Naive thymus-derived CD4-positive, alpha-beta T cell (primary cell): Measurements from ENCODE around the gene GDF2. TPM values are rescaled to one million over a fixed set of nuclear protein-coding genes. Genes with fewer than 3 reads are reported as not detected.

Experiments
- ATAC-seq: fragments of 150-1000 bp; cut with Tn5 transposase; 2 replicates; pipeline ENCODE4 v1.10.0; 2021; ENCODE audit warnings: mild to moderate bottlenecking, moderate library complexity
- CTCF ChIA-PET: fragments of 350-600 bp; sonication (Branson Sonifier 250); formaldehyde crosslinking; loops from one replicate; lab custom pipeline; 2021; ENCODE audit warnings: antibody characterized with exemption; lab: Charles Lee
- POLR2A ChIA-PET: fragments of 350-600 bp; sonication (Branson Sonifier 250); formaldehyde crosslinking; loops from one replicate; lab custom pipeline; 2021; ENCODE audit warnings: antibody characterized with exemption, inconsistent platforms; lab: Charles Lee
- DNase-seq, 9 donors: peaks; one replicate each; pipeline versions ENCODE4 v3.0.0 to v3.0.0-alpha.2; 2020 to 2022; ENCODE audit warnings: mixed read lengths in 1 of 9
- H3K27ac ChIP-seq: one replicate; pipeline ENCODE4 v1.7.0; 2013; ENCODE audit warnings: mild to moderate bottlenecking, low read depth, low read length, moderate library complexity
- H3K27me3 ChIP-seq, 2 donors: one replicate each; pipeline ENCODE4 v1.7.0; 2013; ENCODE audit warnings: low read length in 2 of 2, mild to moderate bottlenecking in 2 of 2, moderate library complexity in 2 of 2; ENCODE audit not compliant: control insufficient read depth in 2 of 2, insufficient read depth in 2 of 2
- H3K36me3 ChIP-seq, 3 experiments: 1 replicate in 2 of 3; 2 replicates in 1 of 3; pipeline ENCODE4 v1.7.0; 2013; ENCODE audit warnings: low read length in 3 of 3, mild to moderate bottlenecking in 3 of 3, moderate library complexity in 1 of 3; ENCODE audit not compliant: insufficient read depth in 3 of 3, control insufficient read depth in 2 of 3
- H3K4me1 ChIP-seq, 2 donors: one replicate each; pipeline ENCODE4 v1.7.0; 2013; ENCODE audit warnings: low read length in 2 of 2, mild to moderate bottlenecking in 2 of 2, moderate library complexity in 1 of 2; ENCODE audit not compliant: control insufficient read depth in 2 of 2, insufficient read depth in 2 of 2
- H3K4me3 ChIP-seq: 2 replicates; pipeline ENCODE4 v1.7.0; 2013; ENCODE audit warnings: mild to moderate bottlenecking, low read length
- H3K9me3 ChIP-seq, 3 experiments: 1 replicate in 2 of 3; 2 replicates in 1 of 3; pipeline ENCODE4 v1.7.0; 2013; ENCODE audit warnings: low read length in 3 of 3; ENCODE audit not compliant: control insufficient read depth in 2 of 3
- H3K27ac Mint-ChIP-seq, 9 donors: one replicate each; pipeline ENCODE4 v1.8.0; 2020 to 2022; ENCODE audit warnings: mixed read lengths in 9 of 9, mild to moderate bottlenecking in 8 of 9, moderate library complexity in 5 of 9, inconsistent platforms in 2 of 9
- H3K27me3 Mint-ChIP-seq, 5 donors: one replicate each; pipeline ENCODE4 v1.8.0; 2021 to 2022; ENCODE audit warnings: mixed read lengths in 5 of 5, mild to moderate bottlenecking in 1 of 5
- H3K36me3 Mint-ChIP-seq, 5 donors: one replicate each; pipeline ENCODE4 v1.8.0; 2020 to 2022; ENCODE audit warnings: mixed read lengths in 5 of 5, mild to moderate bottlenecking in 3 of 5, inconsistent platforms in 1 of 5
- H3K4me1 Mint-ChIP-seq, 7 donors: one replicate each; pipeline ENCODE4 v1.8.0; 2020 to 2022; ENCODE audit warnings: mixed read lengths in 7 of 7, mild to moderate bottlenecking in 3 of 7, inconsistent platforms in 1 of 7
- H3K4me3 Mint-ChIP-seq, 10 donors: one replicate each; pipeline ENCODE4 v1.8.0; 2020 to 2022; ENCODE audit warnings: mild to moderate bottlenecking in 10 of 10, mixed read lengths in 10 of 10, moderate library complexity in 6 of 10, inconsistent platforms in 2 of 10
- H3K9me3 Mint-ChIP-seq, 11 donors: one replicate each; pipeline ENCODE4 v1.8.0; 2020 to 2022; ENCODE audit warnings: mixed read lengths in 11 of 11, mild to moderate bottlenecking in 4 of 11, inconsistent platforms in 1 of 11, moderate library complexity in 1 of 11
- intact Hi-C, 2 donors: fragments of 100-400 bp; cut with micrococcal nuclease; formaldehyde crosslinking; loops; one replicate each; pipeline ENCODE4 v1.15.1; 2023
- polyA plus RNA-seq, 2 donors: library from polyadenylated mRNA; unstranded; fragments of 300-500 nt; fragmentation: Illumina TruSeq; gene quantifications; one replicate each; pipeline ENCODE4 v1.2.3, GENCODE V29; 2021
- total RNA-seq, 6 experiments: library from RNA in 5 of 6; stranded (reverse) in 5 of 6; gene quantifications; 1 replicate in 5 of 6; 2 replicates in 1 of 6; pipeline ENCODE4 v1.2.3 and lab custom pipeline; 2021 to 2026

The GDF2 gene
- total and polyA plus RNA-seq, 7 experiments from 2014 or later: not detected

- H3K27ac ChIP-seq: no peak overlapping the region
- H3K4me3 ChIP-seq: no peak overlapping the region
- H3K4me1 Mint-ChIP-seq: peaks cover 20 to 45% (median 33%) of the 10 kb centered on the region in 7 donors
- intact Hi-C loops: no loop called here
- no peaks in the 10 kb centered on the region for H3K9me3 ChIP-seq
- peaks cover 0 to 1% (median 0%) of the 10 kb centered on the region in 11 donors for H3K9me3 Mint-ChIP-seq
- DNase-seq (peak in 1 of 9 donors; percentile 3), ATAC-seq (no peak)
- ChIA-PET POLR2A (interaction anchor here (0.8 to 2.2 kb wide), 3 partner anchors 9 to 122 kb away, joined by 3 to 7 read pairs (median 3); no protein-coding TSS in a partner anchor), CTCF (interaction anchor here (1.0 kb wide), 1 partner anchor 8 kb away, joined by 3 read pairs; no protein-coding TSS in a partner anchor)
- no peak overlapping the region for H3K4me3 Mint-ChIP-seq
- peak overlapping the region in 1 of 9 donors; percentile 59 for H3K27ac Mint-ChIP-seq
- no peaks in the 10 kb centered on the region for H3K27me3 ChIP-seq
- peaks cover 0 to 5% (median 0%) of the 10 kb centered on the region in 5 donors for H3K27me3 Mint-ChIP-seq
- H3K36me3 Mint-ChIP-seq: no peaks in the 10 kb centered on the region
- peaks cover 8 to 25% of the 10 kb centered on the region in 2 donors for H3K4me1 ChIP-seq
- no peaks in the 10 kb centered on the region for H3K36me3 ChIP-seq
Measured at GRCh38 chr10:47288236-47288635, 34.0 kb upstream of the GDF2 start.

DNA sequence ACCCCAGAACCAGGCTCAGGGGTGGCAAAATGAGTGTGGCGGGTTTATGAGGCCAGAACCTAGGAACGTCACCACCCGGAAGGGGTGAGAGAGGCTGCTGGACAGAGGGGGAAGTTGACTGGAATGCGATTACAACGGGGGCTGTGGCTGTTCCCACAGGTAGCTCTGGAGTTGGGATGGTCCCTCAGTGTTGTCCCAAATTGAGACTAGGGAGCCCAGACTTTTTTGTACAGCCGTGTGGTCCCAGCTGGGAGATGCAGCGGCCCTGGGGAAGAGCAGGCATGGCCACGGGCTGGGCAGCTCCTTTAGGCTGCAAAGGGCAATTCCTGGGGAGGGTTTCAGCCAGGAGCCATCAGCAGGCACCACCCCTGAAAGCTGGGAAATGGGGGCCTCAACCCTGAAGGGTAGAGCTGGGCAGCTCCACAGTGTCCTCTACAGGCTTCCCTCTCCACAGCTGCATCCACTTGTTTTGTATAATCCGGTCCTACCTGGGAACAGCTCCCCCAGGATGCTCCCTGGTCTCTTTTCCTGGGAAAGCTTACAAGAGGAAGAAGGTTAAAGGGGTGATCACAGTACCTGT, 33.2 kb upstream of the GDF2 start:
- peaks cover 0 to 1% (median 0%) of the 10 kb centered on the region in 11 donors for H3K9me3 Mint-ChIP-seq
- H3K27me3 ChIP-seq: no peaks in the 10 kb centered on the region
- intact Hi-C loops: no loop called here
- peaks cover 20 to 42% (median 33%) of the 10 kb centered on the region in 7 donors for H3K4me1 Mint-ChIP-seq
- no peak overlapping the region for H3K27ac ChIP-seq
- ATAC-seq (no peak), DNase-seq (peak in 1 of 9 donors; percentile 9)
- no peaks in the 10 kb centered on the region for H3K9me3 ChIP-seq
- H3K36me3 ChIP-seq: no peaks in the 10 kb centered on the region
- peaks cover 8 to 25% of the 10 kb centered on the region in 2 donors for H3K4me1 ChIP-seq
- peaks cover 0 to 9% (median 0%) of the 10 kb centered on the region in 5 donors for H3K27me3 Mint-ChIP-seq
- no peaks in the 10 kb centered on the region for H3K36me3 Mint-ChIP-seq
- H3K4me3 Mint-ChIP-seq: no peak overlapping the region
- H3K27ac Mint-ChIP-seq: peak overlapping the region in 2 of 9 donors; percentile 59 to 73
- POLR2A ChIA-PET: interaction anchor here (0.8 to 1.1 kb wide), 4 partner anchors 8 to 28 kb away, joined by 3 read pairs; no protein-coding TSS in a partner anchor
- CTCF ChIA-PET: interaction anchor here (1.0 kb wide), 1 partner anchor 7 kb away, joined by 3 read pairs; no protein-coding TSS in a partner anchor
- no peak overlapping the region for H3K4me3 ChIP-seq

DNA sequence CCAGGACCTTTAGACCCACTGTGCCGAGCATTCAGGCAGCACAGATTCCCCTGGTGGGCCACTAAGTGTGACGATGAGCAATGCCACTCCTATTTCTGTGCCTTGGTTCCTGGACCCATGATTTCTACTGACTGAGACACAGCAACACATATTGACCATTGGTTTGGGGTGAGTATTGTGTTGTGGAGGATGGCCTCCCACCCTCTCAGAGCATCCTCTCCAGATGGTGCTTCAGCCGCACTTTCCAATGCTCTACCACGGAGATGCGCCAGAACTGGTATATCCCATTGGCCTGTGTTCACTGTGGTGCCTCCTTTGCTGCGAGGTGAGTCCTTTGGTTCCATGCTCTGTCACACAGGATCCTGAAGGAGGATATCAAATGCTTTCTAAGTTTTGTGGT, 32.3 kb upstream of the GDF2 start:
- POLR2A ChIA-PET: interaction anchor here (1.0 to 1.1 kb wide), 2 partner anchors 8 to 12 kb away, joined by 3 read pairs; no protein-coding TSS in a partner anchor
- Mint-ChIP-seq H3K9me3 (peaks cover 0 to 1% (median 0%) of the 10 kb centered on the region in 11 donors), H3K4me3 (no peak overlapping the region), H3K36me3 (no peaks in the 10 kb centered on the region), H3K27ac (peak overlapping the region in 1 of 9 donors; percentile 52), H3K27me3 (peaks cover 0 to 10% (median 0%) of the 10 kb centered on the region in 5 donors), H3K4me1 (peaks cover 19 to 36% (median 31%) of the 10 kb centered on the region in 7 donors)
- DNase-seq (peak in 1 of 9 donors; percentile 12), ATAC-seq (no peak)
- H3K9me3 ChIP-seq: no peaks in the 10 kb centered on the region
- CTCF ChIA-PET: no interaction called here
- intact Hi-C loops: no loop called here
- no peaks in the 10 kb centered on the region for H3K36me3 ChIP-seq
- H3K4me1 ChIP-seq: peaks cover 8 to 25% of the 10 kb centered on the region in 2 donors
- no peak overlapping the region for H3K27ac ChIP-seq
- no peaks in the 10 kb centered on the region for H3K27me3 ChIP-seq
- H3K4me3 ChIP-seq: no peak overlapping the region

DNA sequence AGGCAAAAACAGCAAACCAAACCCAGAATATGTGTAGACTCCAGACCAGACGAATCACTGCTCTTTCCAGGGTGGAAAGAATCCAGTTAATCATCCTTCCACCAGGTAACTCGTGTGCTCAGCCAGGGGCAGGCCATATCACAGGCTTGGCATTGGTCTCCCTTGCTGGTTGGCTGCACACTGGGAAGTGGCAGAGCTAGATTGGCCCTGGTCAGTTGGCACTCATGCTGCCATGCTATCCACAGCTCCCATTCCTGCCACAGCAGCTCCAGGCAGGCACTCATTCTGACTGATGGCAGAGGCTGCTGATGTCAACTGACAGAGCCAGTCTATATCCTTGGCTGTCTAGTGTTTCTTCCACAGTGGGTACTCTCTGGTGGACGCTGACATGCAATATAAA, 31.9 kb upstream of the GDF2 start:
- peak in 1 of 9 donors; percentile 8 for DNase-seq
- Mint-ChIP-seq H3K4me1 (peaks cover 19 to 38% (median 28%) of the 10 kb centered on the region in 7 donors), H3K36me3 (no peaks in the 10 kb centered on the region), H3K9me3 (peaks cover 0 to 1% (median 0%) of the 10 kb centered on the region in 11 donors), H3K4me3 (no peak overlapping the region), H3K27me3 (peaks cover 0 to 14% (median 0%) of the 10 kb centered on the region in 5 donors), H3K27ac (no peak overlapping the region)
- CTCF ChIA-PET: no interaction called here
- Histone ChIP-seq H3K27me3 (no peaks in the 10 kb centered on the region), H3K27ac (no peak overlapping the region), H3K9me3 (no peaks in the 10 kb centered on the region), H3K4me1 (peaks cover 8 to 22% of the 10 kb centered on the region in 2 donors), H3K36me3 (no peaks in the 10 kb centered on the region), H3K4me3 (no peak overlapping the region)
- intact Hi-C loops: no loop called here
- ATAC-seq: no peak
- POLR2A ChIA-PET: interaction anchor here (1.1 kb wide), 1 partner anchor 10 kb away, joined by 3 read pairs; the partner anchor contains the start of gene GDF10

- ChIA-PET POLR2A (interaction anchor here (0.5 to 1.8 kb wide), 2 partner anchors 32 to 83 kb away, joined by 6 to 8 read pairs; no protein-coding TSS in a partner anchor), CTCF (interaction anchor here (0.7 kb wide), 1 partner anchor 13 kb away, joined by 3 read pairs; no protein-coding TSS in a partner anchor)
- Mint-ChIP-seq H3K9me3 (peaks cover 0 to 1% (median 0%) of the 10 kb centered on the region in 11 donors), H3K36me3 (no peaks in the 10 kb centered on the region), H3K4me3 (no peak overlapping the region), H3K4me1 (peaks cover 5 to 25% (median 15%) of the 10 kb centered on the region in 7 donors), H3K27ac (peak overlapping the region in 1 of 9 donors; percentile 24), H3K27me3 (peaks cover 0 to 24% (median 4%) of the 10 kb centered on the region in 5 donors)
- H3K4me3 ChIP-seq: no peak overlapping the region
- ATAC-seq: no peak
- no peaks in the 10 kb centered on the region for H3K36me3 ChIP-seq
- peaks cover 0 to 8% of the 10 kb centered on the region in 2 donors for H3K4me1 ChIP-seq
- no peaks in the 10 kb centered on the region for H3K27me3 ChIP-seq
- H3K9me3 ChIP-seq: no peaks in the 10 kb centered on the region
- DNase-seq: no peak
- H3K27ac ChIP-seq: no peak overlapping the region
- intact Hi-C loops: no loop called here
Measured at GRCh38 chr10:47291682-47292081, 30.6 kb upstream of the GDF2 start.

DNA sequence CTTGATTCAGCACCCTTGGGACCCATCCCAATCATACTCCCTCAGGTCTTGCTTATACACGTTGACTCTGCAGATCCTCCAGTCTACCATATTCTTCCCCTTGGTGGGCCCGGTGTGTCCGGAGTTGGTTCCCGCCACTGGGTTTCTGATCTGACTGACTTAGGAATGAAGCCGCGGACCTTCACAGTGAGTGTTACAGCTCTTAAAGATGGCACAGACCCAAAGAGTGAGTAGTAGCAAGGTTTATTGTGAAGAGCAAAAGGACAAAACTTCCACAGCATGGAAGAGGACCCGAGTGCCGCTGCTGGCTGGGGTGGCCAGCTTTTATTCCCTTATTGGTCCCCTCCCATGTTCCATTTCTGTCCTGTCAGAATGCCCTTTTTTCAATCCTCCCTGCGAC, 28.2 kb upstream of the GDF2 start:
- H3K9me3 Mint-ChIP-seq: peaks cover 0 to 1% (median 0%) of the 10 kb centered on the region in 11 donors
- H3K4me3 ChIP-seq: no peak overlapping the region
- no peaks in the 10 kb centered on the region for H3K4me1 ChIP-seq
- no peaks in the 10 kb centered on the region for H3K36me3 Mint-ChIP-seq
- no peaks in the 10 kb centered on the region for H3K36me3 ChIP-seq
- peak in 1 of 9 donors; percentile 4 for DNase-seq
- no peaks in the 10 kb centered on the region for H3K9me3 ChIP-seq
- ChIA-PET POLR2A (no interaction called here), CTCF (interaction anchor here (1.1 kb wide), 1 partner anchor 141 kb away, joined by 3 read pairs; no protein-coding TSS in a partner anchor)
- no peak overlapping the region for H3K27ac Mint-ChIP-seq
- no peak overlapping the region for H3K4me3 Mint-ChIP-seq
- no peak overlapping the region for H3K27ac ChIP-seq
- intact Hi-C loops: no loop called here
- no peaks in the 10 kb centered on the region for H3K27me3 ChIP-seq
- ATAC-seq: no peak
- peaks cover 0 to 5% (median under 1%) of the 10 kb centered on the region in 7 donors for H3K4me1 Mint-ChIP-seq
- peaks cover 0 to 45% (median 4%) of the 10 kb centered on the region in 5 donors for H3K27me3 Mint-ChIP-seq
